ENCODE results near the gene IL25.
A peak's percentile ranks its signal among the peaks of the same experiment; 100 is the strongest.

The IL25 gene

GRCh38 chr14:23354990-23355389 lies 17.6 kb upstream of the IL25 start:
- no peak for DNase-seq

DNA sequence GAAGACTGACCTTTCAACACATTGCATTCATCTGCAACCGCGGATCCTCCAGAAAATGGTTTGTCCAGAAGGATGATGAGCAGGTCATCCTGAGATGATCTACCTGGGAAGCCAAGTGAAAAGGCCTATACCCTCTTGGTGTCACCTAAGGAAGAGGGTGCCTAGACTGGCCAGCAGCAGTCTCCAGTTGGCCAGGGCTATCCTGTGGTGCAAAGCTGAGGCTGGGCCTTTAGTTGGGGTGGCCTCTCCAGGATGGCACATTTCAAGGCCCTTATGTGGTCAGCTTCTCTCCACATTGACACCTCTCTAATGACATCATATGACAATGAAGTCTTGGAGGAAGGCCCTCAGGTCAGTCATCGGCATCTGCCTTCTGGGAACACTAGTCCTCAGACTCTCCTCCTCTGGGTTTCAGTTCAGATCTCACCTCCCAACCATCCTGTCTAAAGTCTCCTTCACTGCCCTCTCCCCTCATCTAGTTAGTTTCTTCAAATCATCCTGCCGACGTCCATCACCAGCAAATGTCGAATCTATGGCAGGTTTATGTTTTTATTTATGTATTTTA lies 16.7 kb upstream of the IL25 start:
- DNase-seq: no peak

GRCh38 chr14:23356662-23357061 lies 15.9 kb upstream of the IL25 start:
- DNase-seq: no peak

DNA sequence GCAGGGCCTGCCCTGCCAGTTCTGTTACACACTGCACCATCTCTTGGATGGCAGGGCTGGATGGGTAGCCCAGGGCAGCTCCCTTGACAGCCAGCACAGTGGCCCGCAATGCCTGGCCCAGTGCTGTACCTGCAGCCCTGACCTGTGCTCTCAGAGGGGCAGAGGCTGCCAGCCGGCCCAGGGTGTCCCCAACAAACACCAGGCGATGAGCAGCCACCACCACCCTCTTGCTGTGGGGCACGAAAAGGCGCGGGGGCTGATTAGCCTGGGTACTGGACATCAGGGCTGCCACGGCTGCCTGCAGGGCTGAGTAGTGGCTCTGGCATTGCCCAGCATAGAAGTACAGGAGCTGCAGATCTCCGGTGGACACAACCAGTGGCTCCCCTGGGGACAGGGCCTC lies 15.3 kb upstream of the IL25 start:
- DNase-seq: no peak

GRCh38 chr14:23358042-23358441 lies 14.6 kb upstream of the IL25 start:
- DNase-seq: no peak

DNA sequence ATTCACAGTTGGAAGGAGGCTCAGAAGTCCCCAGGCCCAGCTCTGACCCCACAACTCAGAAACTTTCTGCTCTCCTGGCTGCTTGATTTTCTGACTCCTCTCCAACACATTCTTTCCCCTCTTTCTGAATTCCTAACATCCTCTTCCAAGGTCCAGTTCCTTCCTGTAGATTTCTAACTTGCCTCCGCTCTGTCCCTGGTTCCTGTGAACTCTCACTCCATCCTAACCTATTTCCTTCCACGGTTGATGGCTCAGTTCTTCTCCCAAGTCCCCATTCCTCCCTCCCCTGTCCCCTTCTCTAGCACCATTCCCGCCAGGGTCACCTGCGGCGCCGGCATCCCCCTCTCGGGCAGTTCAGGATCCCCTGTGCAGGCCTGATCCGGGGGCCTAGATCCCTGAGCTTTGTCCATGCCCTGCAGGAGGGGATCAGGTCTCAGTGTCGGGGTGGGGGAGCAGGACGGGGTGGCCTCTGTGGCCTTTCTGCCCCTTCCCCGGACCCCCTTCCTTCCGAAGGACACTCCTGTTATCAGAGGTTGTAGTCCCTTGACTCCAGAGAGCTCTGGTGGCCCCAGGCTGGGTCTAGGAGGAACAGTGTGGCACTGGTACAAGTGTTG lies 13.9 kb upstream of the IL25 start:
- no peak for DNase-seq

- no peak for DNase-seq
Measured at GRCh38 chr14:23359167-23359626, 13.4 kb upstream of the IL25 start.

DNA sequence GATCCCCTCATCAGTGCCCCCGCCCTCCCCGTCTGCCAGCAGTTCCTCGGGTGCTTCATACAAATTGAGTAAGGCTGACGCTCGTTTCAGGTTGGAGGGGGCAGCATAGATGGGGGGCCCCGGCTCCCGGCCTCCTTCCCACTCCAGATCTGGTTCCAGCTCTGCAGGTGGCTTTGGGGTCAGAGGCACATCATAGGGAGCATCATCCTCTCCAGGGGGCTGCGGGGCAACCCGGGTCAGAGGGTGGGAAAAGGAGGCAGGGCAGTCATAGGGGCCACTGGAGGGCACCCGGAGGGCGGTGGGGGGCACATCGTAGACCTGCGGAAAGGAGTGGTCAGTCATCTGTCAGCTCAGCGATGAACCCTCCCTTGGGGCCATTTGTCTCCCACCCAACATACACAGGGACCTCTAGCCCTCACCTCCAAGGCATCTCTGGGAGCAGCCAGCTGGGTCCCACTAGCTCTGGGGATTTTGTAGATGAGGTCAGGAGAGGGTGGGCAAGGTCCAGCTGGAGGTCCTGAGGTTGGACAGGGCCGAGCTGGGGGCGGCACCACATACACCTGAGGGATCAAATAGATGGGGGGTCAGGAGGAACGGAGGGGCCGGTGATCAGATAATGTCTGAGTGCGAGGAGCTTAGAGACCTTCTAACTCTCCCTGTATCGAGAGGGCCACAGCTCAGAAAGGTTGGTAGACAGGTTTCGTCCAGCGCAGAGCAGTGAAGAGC lies 12.7 kb upstream of the IL25 start:
- no peak for DNase-seq

DNA sequence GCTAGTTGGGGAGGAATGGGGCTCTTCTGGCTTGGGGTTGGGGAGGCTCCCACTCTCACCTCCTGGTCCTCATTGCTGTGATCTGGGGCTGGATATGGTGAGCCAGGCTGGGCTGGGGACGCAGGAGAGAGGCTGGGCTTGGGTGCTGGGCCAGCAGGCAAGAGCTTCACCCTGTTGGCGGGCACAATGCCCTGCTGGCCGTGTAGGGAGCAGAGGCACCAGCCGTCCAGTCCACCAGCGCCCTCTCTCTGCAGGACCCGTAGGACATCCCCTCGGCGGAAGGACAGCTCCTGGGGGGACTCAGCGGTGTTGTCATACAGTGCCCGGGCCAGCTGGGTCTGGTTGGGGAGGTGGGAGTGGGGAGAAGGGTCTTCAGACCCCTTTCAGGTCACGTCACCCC lies 12.1 kb upstream of the IL25 start:
- no peak for DNase-seq

GRCh38 chr14:23361320-23361719 lies 11.3 kb upstream of the IL25 start:
- DNase-seq: no peak

DNA sequence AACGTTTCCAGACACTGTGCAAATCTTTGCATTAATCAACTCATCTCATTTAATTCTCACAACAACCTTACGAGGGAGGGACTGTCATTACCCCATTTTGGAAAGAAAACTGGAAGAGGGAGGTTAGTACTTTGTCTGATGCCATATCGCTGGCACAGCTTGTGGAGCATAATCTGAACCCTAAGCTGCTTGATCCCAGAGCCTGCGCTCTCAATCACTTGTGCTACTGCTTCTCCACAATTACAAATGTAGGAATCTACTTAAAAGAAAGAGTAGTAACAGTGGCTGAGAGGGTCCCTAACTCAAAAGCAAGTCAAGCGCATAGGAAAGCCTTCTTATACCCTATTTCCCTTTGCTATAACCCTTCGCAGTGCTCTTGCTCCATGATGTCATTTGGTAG lies 10.8 kb upstream of the IL25 start:
- no peak for DNase-seq

- DNase-seq: no peak
Measured at GRCh38 chr14:23362200-23362599, 10.4 kb upstream of the IL25 start.

GRCh38 chr14:23364164-23365035 lies 8.2 kb upstream of the IL25 start:
- peak; percentile 72 for DNase-seq

- peak; percentile 84 for DNase-seq
Measured at GRCh38 chr14:23365036-23365731, 7.4 kb upstream of the IL25 start, which contains the start of gene EFS. Gene EFS (minus strand): TSS chr14:23365172. CDS start chr14:23365025, 147 bp downstream.

DNA sequence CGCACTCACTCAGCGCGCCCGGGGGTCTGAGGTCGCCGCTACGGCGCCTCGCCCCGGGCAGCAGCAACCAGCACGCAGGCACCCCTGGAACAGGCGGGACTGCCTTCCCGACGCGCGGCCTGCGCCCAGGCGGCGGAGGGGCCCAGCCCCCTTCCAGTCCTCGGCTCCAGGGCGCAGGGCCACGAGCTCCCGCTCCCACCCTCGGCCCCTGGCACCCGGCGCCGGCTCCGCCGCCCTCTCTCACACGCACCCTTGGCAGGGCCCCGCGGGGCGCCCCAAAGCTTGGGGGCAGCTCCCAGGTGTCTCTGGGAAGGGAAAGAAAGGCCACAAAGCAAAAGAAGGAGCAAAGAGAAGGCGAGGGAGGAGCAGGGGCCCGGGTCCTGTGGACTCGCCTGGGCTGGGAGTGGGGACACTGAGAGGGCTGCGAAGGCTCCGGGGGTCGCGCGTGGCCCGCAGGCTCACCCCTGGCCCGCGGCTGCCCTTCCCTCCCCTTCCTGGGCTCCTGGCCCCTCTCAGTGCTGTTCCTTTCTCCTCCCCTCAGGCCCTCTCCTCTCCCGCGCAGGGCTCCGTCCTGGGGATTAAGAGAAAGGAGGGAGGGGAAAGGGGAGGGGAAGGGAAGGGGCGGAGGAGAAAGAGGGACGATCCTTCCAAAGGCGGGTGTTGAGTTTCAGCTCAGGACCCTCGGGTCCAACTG lies 6.7 kb upstream of the IL25 start:
- no peak for DNase-seq

DNA sequence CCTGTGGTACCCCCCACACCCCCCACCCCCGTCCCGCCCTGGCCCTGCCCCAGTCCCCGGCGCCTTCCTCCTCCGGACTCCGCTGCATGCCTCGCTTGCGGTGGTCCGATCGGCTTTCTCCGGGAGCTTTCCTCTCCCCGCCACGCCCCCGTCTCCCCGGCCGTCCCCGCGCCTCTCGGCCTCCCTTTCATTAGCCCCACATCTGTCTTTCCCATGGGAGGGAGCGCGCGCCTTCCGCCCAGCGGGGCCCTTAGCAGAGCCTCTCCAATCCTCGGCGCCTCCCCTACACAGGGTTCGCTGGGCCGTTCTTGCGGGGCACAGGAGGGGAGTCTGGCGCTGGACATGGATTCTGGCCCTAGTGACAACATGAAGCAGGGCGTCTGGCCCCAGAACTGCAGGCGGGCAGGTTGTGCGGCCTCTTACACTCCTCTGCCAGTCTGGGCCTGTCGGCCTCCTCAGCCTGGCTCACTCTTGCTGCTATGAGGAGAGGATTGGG lies 6.1 kb upstream of the IL25 start:
- DNase-seq: peak; percentile 93

DNA sequence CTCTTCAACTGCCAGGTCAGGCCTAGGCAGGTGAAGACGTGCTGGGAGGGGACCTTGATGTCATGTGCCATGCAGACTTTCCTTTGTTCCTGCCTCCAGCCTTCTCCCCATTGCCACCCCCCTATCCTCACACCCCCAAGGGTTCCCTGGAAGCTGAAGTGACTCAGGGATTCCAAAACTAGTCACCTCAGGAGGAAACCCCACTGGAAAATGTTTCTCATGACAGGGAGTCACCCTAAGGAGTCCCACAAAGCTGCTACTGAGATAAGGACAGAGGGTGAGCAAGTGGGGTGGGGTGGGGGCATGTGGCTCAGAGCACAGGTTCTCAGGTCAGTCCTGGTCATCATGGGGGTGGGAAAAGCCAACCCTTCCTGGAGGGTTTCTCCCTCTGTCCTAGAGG lies 2.4 kb upstream of the IL25 start:
- no peak for DNase-seq

DNA sequence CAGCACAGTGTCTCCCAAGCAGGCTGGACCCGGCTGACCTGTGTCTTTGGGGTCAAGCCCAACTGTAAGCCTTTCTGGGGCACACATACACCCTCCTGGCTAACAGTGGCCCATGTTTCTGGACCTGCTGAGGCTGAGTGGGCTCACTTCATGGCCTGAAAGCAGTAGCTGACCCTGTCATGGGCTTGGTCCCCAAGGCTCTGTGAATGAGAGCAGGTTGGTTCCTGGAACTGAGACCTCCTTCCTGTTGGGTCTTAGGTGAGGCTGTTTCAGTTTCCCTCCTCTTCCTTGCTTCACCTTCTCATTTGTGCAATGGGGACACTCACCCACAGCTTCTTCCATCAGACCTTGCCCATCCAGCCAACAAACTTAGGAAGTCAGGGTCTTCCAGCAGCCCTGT lies 744 bp upstream of the IL25 start:
- DNase-seq: no peak

GRCh38 chr14:23373041-23373440 lies 432 bp downstream of the IL25 start:
- DNase-seq: no peak

GRCh38 chr14:23375527-23376251 lies 3.1 kb downstream of the IL25 start:
- no peak for DNase-seq
